ENCODE data around the gene RCAN2.

RCAN2 gene

DNA sequence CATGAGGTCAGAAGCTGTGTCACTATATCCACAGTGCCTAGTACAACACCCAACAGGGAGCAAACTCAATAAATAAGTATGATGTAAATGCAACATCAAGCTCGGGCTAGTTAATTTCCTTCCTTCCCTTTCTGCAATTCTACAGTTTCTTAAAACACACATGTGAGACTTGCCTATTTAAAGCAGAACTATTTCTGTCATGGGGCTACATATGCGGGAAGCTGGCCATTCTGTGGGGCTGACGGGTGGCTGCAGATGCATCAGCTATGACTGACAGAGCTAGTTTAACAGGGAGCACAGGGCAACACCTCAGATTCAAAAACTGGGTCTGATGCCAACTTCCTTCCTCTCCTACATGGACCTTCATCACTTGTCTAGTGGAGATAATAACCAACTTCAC lies 202.4 kb downstream of the RCAN2 start:
- no peak for DNase-seq

DNA sequence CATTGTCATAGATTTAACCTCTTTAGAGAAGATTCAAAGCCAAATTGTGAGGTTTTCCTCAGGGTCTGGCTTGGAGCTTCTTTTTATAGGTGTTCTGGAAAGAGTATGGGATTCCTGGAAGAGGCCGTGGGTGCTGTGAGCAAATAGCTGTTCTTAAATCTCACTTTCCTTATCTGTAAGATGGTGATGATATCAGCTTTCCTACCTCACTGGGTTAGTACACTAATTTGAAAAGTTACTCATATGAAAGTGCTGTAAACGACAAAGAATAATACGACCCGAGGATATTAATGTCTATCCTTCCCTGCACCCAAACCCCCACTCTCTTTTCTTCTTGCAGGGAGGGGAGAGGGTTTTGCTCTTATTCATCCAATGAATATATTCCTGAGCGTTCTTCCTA lies 203.6 kb downstream of the RCAN2 start:
- no peak for DNase-seq

DNA sequence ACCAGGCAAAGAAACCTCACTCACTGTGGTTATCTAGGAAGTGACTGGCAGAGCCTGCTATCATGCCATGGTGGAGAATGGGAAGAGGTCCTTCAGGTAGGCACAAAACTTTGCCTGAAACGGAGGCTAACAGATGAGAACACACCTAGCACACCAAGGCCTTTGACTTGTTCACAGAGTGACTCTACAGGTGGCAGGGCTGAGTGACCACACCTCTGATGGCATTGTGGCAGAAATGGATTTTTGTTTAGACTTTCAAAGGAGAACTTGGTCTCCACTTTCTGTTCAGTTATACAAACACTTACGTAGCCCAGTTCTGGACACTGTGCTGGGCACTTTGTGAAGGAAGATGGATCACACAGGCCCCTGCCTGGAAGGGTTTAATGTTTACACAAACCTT lies 204.2 kb downstream of the RCAN2 start:
- no peak for DNase-seq

DNA sequence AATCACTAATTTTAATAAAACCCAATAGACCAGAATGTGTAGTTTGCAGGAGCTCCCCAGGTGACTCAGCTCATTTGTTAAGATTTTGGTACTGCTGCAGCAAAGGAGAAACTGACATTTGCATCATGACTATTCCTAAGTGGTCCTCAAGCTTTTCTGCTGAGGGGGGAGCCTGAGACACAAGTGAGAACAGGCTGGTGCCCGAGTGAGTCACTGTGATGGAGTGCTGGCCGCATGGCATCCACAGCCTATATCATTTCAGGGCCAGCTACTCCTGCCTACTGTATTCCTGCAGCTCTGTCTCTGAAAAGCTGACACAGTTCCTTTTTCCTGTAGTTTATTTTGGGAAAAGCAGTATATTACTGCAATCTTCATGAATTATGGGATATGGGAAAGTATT lies 206.8 kb downstream of the RCAN2 start:
- no peak for DNase-seq

DNA sequence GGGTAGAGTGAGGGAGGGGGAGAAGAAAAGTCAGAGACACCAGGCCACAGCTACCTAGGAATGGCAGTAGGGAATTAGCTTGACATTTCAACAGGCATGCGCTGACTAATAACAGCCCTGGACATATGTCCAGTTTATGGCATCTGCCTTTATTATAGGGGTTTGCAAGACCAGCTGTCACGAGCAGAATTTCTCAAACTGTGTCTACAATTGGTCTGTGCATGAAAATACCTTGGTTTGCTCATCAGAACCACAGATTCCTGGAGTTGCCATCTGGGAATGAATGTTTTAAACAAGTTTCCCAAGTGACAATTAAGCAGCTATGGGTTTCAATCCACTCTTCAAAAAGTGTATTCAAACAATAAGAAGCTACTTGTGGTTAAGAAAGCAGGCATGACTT lies 210.1 kb downstream of the RCAN2 start:
- DNase-seq = no peak

DNA sequence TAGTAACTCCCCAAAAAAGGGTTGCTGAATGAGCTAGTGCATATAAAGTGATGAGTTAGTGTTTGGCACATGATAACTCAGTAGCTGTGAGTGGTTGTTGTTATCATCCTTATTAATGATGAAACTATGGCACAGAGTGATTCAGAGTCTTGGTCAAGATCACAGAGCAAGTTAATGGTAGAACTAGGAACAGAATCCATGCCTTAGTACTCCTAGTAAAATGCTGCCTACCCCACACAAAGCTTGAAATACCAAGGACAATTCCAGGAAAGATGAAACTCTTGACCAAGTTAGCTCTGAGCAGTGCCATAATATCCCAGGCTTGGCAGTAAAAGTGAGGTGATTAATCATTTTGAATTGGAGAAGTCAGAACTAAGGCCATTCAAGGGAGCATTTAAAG lies 211.4 kb downstream of the RCAN2 start:
- DNase-seq = peak; percentile 29

DNA sequence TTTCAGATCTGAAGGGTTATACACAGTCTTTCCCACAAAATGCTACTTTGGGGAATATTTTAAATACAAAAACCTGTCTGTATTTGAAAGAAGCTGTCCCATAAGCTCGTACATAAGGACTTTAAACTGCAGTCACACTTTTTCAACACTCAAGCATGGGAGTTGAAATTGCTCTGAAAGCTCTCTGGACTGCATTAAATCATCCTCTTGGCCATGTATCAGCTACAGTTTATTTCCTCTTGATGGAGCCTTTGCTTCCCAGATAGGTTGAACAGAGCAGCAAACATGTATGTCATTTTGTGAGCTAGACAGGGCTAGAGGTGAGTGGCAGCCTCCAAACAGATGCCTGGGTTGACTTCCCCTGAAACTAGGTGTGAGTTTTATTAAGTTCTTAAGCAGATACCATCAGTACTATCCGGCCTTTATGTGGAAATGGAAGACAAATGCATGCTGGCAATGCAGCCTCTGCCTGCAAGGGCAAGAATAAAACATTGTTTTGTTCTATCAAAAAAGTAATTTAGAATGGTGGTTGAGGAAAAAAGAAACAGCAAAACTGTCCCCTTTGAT lies 214.6 kb downstream of the RCAN2 start:
- no peak for DNase-seq

DNA sequence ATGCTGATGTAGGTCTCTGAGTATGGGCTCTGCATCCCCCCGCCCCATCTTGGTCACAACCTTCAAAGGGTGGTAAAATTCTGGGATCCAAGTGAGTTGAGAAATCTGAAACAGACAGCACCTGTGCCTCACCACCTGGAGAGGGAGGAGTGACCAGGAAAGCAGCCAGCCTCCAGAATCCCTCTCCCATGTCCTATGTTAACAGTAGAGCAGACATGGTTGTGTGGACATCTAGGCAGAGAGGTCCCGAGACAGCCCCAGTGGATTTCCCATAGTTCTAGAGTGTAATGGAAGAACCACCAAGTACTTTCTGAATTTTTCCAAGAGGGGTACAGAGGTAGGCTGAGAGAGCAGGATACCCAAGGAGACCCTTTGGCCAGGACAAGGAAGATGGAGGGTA lies 216.7 kb downstream of the RCAN2 start:
- DNase-seq = no peak

DNA sequence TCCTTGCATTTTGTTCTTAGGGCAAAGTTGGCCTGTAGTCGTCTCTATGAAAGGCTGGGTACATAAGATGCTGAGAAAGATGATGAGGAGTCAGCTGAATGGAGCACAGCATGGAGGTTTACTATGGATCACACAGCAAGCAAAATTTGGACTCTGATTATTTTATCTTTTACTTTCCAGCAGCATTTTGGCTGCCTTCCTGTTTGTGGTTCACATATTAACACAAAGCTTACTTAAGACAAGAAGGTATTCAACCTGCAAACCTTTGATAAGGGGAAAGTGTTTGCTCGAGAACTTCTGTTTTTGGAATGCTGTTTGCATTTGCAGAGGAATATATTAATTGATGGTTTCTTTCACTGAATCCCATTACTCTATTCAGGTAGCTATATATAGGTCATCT lies 217.3 kb downstream of the RCAN2 start:
- DNase-seq = no peak

DNA sequence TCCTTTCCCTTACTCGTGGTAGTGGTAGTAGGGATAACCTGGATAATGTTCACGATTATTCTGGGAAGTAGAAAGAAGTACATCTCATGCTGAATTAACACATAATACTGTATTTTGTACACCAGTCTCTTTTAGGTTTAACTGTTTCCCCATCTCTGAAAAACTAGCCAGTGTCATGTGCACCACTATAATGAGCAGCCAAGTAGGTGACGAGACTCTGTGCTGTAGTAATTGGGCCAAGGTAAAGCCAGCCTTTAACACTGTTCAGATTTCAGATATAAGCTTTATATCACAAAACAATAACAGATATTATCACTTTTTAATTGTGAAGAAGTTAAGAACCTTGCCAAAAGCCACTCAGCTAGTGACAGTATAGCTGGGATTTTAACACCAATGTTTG lies 219.5 kb downstream of the RCAN2 start:
- DNase-seq = no peak

DNA sequence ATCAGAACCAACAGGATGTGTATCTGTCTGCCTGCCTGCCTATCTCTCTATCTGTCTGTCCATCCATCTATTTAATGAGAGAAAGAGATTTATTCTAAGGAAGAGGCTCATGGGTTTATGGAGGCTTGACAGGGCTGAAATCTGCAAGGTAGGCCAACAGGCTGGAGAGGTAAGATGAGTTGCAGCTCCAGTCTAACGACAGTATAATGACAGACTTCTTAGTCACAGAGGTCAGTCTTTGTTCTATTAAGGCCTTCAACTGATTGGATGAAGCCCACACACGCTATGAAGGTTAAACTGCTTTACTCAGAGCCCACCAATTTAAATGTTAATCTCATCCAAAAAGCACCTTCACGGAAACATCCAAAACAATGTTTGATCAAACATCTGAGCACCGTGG lies 220.1 kb downstream of the RCAN2 start:
- DNase-seq = no peak

DNA sequence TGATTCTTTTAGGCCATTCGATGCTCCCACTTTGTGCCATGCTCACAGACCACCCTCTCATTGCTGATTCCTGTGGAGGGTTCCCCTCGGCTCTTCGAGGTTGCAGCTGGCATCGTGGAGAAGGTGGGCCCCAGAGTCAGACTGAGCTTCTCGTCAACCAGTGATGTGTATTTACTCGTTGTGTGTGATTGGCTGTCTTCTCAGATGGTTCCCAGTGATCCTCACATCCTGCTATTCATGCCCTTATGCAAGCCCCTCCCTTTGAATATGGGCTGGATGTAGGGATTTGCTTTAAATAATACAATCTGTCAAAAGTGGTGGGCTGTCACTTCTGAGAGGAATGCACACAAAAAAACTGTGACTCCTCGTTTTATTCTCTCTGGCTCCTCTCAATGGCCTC lies 220.9 kb downstream of the RCAN2 start:
- DNase-seq = no peak

DNA sequence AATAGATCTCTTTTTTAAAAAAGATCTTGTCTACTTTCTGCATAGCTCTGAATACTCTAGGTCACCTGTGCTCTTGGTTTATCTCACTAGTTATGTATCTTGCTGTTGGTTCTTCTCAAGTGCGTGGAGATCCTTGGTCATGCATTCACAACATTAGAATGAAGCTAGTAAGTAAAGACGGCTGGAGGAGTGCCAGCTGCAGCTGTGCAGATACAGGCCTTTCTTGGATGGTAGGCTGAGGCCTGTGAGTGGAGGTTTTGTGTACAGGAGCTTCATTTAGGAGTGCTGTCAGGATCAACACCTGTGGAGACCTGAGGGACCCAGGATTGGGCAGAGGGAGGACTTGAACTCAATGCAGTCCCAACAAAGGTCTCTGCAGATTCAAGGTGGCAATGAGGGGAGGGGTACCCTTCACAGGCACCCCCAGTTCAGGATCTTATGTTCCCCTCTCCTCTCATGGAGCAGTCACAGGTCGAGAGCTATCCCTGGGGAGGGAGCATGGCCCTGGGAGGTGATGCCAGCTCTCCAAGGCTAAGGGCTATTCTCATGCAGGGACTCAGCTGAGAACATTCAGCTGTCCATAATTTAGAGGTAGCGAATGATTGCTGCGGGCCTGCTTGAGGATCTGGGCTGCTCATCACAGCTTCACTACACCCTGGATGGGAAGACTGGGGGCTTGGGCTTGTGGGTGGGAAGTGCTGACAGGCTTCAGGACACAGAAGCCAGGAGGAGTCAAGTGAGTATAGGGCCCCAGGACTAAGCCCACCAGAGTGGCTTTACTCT lies 221.6 kb downstream of the RCAN2 start:
- no peak for DNase-seq

DNA sequence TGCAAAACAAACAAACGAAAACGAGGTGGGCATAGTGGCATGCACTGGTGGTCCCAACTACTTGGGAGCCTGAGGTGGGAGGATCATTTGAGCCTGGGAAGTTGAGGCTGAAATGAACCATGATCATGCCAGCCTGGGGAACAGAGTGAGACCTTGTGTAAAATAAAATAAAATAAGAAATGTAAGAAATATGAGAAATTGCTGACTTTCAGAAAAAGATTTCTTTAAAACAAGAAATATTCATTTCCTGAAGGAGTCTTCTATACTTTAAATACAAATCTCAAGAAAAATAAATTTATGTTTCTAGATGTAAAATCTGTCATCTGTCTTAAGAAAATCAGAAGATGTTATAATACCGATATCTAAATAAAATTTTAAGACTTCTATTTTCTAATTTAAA lies 223.7 kb downstream of the RCAN2 start:
- no peak for DNase-seq

DNA sequence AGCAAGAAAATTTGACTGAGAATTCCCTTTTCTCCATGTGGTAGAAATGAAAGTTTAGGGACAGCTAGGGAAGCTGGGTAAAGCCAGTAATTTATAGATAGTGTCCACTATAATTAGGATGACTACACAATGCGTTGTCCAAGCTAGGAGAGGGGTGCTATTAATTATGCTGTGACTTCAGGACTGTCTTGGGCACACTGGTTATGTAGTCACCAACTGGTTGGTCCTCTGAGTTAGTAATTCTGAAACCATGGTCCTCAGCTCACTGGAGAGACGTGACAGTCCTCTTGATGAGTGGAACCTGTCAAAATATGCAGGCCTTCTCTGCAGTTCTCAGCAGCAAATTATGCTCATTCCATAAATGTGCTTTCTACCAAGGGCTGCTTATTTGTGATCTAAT lies 225.9 kb downstream of the RCAN2 start:
- DNase-seq = no peak

DNA sequence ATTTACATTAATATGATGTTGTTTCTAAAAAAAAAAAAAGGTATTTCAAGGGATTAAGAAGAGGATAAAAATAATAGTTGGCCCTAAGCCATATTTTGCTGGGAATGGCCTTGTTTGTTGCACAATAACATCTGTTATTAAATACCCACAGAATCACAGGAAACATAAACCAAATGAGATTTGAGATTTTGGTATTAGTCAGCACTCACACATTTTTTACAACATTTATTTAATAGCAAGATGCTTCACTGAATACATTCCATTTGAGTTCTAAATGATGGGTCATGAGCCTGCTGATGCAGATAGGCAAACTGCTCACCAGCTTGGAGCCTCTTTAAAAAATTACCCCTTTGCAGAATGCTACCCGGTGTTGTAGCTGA lies 227.6 kb downstream of the RCAN2 start:
- DNase-seq = peak; percentile 50

DNA sequence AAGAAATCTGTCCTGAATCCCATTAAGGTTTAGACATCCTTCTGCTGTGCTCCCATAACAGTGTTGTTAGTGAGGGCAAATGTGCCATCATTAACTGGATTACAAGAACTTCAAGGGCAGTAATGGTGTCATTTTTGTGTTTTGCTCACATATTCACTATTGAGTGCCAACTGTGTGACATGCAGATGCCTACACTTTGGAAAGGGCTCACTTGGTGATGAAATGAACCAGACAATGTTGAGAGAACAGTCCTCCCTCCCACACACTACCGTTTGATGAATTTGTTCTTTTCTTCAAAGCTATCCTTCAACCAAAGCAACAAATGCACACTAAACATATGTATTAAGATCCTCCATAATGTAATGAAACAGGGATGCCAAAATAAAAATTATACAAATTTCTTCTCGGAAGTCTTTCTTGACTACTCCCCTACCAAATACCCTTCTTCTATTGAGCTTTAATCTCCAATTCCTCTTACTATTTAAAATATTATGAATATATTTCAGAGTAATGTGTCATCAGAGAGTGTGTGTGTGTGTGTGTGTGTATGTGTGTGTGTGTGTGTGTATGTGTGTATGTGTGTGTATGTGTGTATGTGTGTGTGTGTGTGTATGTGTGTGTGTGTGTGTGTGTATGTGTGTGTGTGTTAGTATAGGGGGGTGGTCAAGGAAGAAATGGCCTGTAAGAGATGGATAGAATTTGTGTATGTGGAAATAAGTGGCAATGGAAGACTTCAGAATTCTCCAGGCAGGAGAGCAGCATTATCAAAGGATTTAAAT lies 228.1 kb downstream of the RCAN2 start:
- no peak for DNase-seq

DNA sequence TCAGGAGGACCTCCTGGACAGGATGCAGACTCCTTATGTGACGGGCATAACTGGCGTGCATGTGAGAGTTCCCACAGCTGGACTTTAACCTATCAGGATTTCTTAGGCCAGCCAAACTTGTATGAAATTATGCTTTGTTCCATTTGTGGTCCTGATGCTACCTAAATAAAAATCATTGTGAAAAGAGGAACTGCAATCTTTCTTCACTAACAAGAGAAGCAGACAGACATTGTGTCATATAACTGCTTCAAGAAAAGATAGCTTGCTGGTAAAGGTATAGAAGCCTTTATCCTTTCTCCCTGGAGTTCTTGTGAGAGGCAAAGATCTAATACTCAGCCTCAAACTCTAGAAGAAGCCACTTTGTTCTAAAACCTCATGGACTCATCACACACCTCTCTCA lies 233.0 kb downstream of the RCAN2 start:
- no peak for DNase-seq

DNA sequence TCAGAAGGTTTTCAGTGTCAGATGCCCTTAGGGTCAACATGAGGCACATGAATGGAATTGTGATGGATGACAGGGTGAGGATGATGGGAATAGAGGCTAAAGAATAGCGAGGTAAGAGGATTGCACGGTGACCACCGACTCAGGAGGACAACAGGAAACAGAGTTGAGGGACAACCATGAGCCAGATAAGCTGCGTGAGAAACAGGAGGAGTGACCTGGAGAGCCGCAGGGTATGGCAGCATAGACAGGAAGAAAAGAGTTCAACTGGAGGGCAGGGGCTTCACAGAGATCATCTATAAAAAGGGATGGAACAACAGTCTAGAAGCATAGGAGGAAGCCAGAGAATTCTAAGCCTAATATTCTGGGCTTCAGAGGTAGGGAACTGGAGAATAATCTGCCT lies 235.7 kb downstream of the RCAN2 start:
- no peak for DNase-seq

DNA sequence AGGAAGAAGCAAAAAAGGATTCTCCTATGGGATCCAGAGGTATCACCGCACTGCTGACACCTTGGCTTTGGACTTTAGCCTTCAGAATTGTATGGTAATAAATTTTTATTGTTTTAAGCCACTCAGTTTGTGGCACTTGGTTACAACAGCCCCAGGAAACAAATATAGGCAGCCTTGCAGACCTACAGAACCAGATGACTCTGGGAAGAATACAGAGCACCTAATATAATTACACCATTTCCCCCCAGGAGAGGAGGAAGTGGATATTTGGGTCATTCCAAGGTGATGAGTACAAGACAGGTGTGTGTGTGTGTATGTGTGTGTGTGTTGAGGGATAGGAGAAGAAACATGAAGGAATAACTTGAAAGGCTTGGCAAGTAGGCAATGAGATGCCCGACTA lies 236.3 kb downstream of the RCAN2 start:
- DNase-seq = no peak

DNA sequence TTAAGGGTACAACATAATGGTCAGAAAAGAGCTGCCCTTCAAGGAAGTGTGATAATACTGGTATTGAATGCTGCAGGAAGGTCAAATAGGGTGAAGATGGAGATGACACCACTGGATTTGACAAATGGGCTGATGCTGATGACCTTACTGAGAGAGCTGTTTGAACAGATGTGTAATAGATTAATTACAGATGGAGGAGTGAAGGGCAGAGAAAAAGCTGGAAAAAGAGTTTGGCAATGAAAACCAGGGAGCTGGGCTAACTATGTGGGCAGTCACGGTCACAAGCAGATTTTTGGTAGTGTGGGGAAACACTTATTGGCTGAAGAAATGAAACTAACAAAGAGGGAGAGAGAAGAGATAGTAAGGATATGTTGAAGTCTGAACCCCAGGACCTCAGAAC lies 236.9 kb downstream of the RCAN2 start:
- DNase-seq = no peak

DNA sequence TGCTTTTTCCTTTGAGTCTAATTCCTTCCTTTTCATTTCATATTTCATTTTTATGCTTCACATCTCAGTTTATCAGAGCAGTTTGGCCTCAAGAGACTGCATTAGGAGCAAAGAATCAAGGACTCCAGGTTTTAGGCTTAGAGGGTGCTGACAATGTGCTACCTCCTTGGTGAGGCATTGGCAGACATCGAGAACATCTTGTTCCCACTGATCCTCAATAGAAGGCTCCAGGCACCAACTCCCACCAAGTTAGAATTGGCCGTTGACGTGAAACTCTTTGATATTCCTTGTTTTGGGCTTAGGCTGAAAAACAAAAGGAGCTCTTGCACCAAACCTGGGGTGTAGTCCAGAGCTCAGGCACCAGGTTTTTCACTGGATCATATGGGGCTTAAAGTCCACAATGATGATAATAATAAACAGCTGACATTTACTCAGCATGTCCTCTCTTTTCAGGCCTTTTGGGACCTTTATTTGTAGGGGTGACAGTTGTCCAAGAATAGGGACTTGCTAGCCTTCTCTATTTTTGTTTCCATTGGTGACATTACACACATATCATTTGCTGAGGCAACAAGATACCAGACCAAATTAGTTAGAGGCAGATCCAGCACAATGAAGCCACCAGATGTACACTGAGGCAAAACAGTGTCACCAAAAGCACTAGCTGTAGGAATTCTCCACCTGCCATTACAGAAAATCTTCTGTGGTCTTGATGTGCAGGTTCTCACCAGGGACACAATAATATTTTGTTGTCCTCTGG lies 239.5 kb downstream of the RCAN2 start:
- DNase-seq = no peak

DNA sequence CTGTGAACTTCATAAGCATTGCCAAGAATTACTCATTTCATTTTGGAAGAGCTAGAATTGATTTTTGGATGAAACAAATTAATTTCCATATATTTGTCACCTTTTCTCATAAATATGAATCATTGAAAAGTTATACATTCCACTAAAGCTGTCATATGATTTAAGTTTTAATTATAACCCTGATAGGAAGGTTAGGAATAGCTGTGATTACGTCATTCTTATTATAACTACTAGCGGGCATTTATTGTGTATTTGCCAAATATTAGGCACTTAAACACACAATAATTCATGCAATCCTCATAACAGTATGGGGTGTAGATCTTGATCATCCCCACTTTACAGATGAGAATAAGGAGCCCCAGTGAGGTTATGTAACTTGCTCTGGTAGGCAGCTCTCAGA lies 243.1 kb downstream of the RCAN2 start:
- DNase-seq = no peak

DNA sequence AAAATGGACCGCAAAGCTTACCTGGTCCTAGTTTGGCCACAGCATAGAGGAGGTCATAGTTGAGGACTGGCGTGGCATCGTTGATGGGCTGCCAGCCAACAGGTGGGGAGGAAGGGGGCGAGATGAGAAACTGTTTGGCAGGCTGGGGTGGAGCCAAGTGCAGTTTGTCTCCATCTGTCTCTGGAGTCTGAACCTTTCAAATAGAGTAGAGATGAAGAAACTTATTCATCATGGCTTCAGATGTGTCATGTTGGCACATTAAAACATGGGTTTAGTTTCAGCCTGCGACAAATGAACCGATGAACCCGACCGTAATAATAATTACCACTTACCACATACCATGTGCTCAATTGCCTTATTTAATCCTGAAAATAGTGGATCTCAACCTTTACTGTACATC lies 244.5 kb downstream of the RCAN2 start:
- no peak for DNase-seq

All from NCI-H226 (cell line).